ENCODE measurements around the gene SLC25A47.
"Not testable (repeated sequence)": the region's sequence is repeated elsewhere in the genome, so short reads cannot be mapped to it uniquely, and the experiment has no call there.

SLC25A47 gene, protein sequence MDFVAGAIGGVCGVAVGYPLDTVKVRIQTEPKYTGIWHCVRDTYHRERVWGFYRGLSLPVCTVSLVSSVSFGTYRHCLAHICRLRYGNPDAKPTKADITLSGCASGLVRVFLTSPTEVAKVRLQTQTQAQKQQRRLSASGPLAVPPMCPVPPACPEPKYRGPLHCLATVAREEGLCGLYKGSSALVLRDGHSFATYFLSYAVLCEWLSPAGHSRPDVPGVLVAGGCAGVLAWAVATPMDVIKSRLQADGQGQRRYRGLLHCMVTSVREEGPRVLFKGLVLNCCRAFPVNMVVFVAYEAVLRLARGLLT

DNA sequence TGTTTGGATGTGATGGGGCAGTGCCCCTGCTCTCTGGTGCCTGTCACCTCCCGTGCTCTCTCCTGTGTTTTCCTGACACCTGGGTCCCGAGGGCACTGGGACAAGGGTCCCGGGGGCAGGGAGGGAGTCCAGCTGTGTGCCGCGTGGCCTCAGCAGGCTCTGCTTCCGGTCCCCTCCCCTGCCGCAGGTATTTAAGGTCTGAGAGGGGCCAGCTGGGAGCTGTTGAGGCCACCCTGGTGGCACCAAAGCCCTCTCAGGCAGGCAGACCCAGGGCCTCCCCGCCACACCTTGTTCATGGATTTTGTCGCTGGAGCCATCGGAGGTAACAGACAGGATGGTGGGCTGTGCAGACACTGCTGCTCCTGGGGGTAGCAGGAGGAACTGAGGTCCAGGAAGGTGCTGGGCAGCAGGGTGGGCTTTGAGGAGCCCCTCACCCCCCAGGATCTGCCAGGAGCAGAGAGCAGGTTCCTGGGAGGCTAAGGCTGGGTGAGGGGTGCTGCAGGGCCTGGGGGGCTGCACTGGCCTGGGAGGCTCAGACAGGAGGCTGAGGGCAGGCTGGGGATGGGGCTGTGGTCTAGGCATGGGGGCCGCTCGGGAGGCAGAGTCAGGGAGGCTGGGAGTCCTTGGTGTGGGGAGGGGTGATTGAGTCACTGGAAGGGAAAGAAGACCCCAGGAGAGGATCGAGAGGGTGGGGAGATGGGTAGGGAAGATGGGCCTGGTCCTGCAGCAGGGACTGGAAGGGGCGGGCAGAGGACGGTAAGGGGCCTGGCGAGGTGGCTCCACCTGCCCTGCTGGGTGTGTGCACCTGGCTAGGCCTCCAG is at the start of gene SLC25A47:
SLC25A47 (plus strand) TSS at position 219 of the 821 bp plus-strand sequence; CDS start at position 295, 76 bp downstream.
- no peak for DNase-seq

DNA sequence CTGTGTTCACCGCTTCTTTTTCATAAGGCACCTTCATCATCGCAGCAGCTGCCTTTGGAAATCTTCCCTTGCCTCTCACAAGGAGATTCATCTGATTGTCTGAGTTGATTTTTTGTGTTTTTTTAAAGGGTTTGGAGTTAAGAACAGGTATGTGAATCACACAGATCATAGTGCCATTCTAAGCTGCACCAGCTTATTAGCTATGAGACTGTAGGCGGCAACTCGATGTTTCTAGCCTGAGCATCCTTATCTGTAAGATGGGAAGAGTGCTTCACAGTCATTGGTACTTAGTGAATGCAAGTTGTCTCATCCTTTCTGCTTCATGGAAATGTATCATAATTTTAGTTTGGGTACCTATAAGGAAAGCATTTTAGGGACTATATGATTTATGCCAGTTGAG is 48.9 kb upstream of the SLC25A47 start:
- no peak for DNase-seq

DNA sequence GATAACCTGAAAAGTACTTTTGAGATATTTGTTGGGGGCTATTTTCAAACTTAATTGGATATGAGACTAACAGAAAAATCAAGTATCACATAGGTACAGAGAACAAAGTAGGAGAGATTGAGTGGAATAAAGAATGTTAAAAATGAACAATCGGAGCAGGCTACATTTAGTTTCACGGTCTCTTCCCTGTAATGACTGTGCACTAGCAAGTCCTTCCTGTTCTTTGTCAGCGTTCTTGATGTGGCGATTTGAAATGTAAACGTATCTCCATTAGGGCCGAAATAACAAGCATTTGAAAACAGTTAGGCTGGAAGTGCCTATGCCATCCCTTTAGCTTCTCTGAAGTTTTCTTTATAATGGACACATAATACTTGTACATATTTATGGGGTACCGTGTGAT is 47.9 kb upstream of the SLC25A47 start:
- no peak for DNase-seq

DNA sequence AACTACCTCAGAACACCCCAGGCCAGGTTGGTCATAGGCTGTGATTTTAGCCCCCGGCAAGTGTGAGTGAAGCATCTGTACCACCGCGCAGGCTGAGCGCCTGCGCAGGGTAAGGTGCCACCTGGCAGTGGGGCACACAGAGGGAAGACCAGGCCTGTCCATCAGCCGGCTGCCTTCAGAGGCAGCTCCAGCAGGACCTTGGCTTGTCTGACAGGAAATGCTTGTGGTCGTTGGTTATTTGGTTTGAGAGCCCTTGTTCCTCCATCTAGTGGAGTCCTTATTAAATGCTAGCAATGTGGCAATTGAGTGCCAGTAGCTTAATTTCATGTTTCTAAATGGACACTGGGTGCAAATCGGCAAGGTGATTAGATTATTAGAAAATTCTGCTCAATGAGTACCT is 44.4 kb upstream of the SLC25A47 start:
- no peak for DNase-seq

DNA sequence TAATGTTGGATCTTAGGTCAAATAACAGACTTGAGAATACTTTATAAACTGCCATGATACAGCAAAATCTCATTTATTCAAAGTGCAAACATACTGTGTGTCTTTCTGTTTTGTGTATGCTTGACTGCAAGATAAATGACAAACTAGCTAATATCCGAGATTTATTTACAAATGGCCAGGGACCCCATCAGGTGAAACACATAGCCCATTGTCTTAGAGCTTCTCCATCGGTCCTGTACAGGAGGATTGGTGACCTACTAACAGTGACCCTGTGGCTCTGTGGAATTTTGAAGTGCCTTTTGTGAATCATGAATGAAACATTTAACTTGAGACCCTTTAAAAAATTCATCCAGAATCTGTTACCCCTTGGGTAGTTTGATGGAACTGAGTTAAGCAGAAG is 44.0 kb upstream of the SLC25A47 start:
- no peak for DNase-seq

DNA sequence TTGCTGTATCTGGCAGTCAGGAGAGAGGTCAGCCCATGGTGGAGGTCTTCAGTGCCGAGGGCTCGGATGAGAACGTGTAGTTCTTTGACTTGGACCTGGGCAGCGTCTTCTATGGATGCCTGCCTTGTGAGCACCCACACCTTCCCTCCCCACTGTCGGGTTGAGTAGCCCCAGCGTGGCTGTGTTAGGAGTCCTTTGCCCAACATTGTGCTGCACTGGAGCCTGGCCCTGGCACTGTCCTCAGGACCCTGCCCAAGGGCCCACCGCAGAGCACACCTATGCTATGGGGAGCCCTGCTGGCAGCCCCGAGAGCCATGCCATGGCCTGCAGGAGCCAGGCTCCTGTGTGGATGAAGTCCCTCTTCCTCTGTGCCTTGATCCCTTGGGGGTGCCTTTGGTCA is 43.6 kb upstream of the SLC25A47 start:
- DNase-seq = no peak

DNA sequence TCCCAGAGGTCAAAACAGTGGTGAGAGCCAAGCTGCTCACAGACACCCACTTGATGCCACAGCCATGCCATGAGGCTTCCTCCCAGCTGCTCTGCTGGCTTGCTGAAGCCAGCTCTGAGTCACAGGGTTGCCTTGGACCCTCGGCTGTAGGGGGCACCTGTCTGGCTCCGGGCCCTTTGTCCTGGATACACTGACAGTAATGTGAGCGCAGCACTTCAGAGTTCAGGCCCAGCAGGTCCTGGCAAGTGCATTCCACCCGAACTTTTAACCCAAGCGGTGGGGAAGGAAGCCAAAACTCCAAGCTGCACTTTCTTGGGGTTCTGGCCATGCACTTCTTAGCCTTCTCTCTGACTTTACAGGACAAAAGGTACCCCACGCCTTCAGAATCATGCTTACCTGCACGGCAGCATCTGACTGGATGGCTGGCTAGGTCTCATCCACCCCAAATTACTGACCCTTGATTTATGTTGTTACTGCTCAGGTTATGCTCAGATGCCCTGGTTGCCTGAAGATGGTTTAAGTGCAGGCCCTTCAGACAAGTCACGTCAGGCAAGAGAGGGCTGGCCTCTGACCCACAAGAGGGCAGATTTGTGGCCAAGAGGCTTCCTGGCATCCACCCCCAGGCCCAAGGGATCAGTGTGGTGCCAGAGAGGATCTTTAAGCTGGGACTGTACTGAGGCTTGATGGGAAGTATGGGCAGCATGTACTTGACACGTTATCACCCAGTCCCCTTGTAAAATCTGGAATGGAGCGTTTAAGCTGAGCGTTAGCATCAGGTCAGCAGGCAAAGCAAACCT is 41.7 kb upstream of the SLC25A47 start:
- DNase-seq = no peak

DNA sequence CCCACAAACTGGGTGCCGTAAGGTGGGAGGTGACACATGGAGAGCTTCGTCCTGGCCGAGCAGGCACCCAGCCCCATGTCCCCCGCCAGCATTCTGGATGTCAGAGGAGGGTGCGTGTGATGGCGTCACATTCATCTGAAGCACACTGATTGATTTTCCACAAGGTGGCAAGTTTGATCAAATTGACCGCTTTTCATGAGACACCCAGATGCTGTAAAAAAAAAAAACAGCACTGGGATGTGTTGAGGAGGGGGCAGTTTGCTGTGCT is 41.1 kb upstream of the SLC25A47 start:
- DNase-seq = no peak

DNA sequence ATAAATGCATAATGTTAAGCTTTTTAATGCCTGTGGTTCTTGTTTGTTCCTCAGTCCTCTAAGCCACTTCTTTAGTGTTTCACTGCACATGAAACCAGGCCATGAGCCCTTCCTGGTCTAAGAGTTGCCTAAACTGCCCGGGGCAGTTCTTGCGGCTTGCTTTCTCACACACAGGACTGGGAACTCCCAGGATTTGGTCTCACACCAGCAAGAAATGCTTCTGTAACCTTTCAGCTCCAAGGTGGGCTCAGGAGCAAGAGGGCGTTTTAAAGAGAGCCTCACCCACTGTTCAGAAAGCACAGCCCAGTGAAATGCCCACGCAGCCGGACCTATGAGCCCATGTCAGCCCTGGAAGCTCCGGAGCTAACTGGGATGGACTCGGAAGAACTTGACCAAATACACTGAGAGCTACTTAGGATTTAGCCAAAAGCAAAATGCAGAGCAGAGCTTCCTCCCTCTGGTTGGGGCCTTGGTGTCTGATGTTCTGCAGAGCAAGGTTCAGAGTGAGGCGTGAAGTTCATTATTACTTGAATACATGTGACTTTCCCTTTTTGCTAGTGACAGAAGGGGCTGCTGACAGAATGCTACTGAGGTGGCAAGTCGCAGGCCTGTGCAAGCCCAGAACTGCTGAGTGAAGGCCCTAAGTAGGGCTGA is 40.2 kb upstream of the SLC25A47 start:
- no peak for DNase-seq

DNA sequence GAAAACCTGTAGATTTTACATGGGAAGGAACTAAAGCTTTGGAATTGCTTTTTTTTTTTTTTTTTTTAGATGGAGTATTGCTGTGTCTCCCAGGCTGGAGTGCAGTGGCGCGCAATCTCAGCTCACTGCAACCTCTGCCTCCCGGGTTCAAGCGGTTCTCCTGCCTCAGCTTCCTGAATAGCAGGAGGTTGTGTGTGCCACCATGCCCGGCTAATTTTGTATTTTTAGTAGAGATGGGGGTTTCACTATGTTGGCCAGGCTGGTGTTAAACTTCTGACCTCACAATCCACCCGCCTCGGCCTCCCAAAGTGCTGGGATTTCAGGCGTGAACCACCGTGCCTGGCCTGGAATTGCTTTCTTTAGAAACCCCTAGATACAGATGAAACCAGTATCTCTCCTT is 39.7 kb upstream of the SLC25A47 start:
- not testable (repeated sequence) for DNase-seq

DNA sequence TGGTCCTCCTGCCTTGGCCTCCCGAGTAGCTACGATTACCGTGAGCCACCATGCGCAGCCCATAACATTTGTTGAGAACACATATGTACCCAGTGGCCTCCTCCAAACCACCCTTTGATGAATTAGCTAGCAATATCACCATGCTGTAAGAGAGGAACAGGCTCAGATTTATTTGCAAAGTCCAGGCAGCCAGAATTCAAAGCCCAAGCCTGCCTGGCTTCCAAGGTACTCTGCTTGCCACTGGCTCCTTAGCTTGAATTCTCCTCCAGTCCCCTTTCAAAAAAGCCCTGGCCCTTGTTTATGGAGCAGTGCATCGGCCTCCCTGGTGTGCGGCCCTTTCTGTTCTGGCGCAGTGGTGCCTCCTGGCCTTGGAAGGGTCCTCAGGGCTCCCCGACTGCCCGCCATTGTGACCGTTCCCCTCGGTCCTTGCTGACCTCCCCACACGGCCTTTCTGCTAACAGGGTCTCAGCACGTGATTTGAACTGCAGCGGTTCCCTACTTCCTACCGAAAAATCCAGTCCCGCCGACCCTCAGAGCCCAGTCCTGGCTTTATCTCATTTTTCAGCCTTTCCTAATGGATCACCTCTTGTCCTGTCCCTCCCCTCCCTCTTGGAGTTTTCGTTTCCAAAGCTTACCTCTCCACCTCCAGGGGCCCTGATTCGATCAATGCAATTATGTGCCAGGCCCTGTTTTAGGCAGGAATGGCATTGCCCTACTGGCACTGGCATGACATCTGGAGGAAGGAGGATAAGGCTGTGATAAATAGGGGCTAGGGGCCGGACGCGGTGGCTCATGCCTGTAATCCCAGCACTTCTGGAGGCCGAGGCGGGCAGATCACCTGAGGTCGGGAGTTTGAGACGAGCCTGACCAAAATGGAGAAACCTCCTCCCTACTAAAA is 38.9 kb upstream of the SLC25A47 start:
- DNase-seq = no peak

DNA sequence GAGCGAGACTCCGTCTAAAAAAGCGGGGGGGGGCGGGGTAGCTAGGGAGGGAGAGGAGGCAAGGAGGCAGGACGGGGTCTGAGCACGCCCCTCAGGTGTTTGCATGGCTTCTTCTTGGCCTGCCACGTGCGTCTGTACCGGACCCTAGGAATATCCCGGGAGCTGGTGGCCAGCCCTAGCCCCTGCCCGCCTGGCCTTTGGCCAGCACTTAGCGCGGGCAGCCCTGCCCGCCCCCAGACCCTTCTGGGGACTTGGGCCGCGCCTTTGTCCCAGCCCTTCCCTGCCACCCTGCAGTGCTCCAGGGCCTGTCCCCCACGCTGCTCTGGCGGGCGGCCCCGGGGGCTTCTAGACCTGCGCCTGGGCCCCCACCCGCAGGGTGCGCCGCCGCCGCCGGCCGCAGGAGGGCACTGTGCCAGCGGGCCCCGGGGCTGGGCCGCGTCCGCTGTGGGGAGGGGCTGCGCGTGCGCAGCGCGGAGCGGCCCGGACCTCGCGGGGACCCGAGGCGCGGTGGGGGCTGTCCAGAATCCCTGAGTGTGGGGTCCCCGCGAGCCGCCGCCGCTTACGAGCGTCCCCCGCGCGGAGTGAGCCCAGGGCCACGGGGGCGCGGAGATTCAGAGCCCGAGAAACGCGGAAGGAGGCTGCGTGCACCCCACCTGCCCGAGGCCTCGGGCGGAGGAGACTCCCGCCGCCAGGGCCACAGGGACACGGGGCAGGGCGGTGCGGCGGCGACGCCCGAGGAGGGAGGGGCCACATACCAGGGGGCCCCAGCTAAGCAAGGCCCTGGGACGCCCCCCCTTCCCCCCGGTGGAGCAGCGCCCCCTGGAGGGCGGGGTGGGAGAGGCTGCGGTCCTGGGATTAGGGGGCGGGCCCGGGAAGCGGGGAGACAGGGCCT is 37.9 kb upstream of the SLC25A47 start:
- no peak for DNase-seq

DNA sequence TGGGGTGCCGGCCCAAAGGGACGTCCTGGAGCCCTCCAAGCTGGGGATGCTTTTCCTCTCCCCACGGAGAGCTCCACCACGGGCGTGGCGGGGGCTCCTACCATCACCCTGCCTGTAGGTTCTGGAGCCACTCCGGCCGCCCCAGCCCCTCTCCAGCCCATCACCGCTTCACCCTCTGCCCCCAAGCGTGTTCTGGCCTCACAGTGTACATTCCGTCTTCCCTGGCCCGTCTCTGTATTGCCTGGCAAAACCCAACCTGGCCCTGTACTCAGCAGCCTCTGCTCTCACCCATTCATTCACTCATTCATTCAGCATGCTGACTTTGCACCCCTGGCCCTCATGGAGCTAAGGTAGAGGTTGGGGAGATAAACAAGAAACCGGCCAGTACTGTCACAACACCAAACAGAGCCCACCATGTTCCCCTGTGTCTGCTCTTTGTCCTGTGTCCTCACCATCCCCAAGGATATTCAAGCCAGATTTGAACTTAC is 37.2 kb upstream of the SLC25A47 start:
- no peak for DNase-seq

DNA sequence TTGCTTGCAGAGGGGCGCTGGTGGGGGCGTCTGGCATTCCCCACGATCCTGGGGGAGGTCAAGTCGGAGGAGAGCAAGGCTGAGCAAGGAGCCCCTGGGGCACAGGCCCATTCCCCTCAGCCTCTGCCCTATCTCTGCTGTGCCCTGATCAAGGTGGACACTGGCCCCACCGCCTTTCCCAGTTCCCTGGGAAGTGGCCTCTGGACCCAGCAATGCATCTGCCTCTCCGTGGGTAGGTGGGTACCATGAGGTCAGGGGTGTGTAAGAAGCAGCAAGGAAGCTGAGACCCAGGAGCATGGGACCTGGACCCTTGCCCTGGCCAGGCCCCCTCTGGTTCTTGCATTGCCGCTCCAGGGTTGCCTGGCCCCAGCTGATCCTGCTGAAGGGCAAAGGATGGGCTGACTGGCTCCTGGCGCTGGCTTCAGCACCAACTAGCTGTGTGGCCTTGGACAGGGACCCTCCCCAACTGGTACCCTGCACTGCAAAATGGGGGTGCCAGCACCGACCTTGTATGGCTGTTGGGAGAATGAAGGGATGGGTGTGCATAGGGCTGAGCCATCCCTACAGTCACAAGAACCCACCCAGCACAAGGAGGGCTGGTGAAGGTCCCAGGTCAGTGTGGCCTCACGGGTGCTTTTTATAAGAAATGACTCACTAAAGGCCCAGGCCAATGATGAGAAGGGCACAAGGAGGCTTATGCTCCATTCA is 36.5 kb upstream of the SLC25A47 start:
- DNase-seq = no peak

DNA sequence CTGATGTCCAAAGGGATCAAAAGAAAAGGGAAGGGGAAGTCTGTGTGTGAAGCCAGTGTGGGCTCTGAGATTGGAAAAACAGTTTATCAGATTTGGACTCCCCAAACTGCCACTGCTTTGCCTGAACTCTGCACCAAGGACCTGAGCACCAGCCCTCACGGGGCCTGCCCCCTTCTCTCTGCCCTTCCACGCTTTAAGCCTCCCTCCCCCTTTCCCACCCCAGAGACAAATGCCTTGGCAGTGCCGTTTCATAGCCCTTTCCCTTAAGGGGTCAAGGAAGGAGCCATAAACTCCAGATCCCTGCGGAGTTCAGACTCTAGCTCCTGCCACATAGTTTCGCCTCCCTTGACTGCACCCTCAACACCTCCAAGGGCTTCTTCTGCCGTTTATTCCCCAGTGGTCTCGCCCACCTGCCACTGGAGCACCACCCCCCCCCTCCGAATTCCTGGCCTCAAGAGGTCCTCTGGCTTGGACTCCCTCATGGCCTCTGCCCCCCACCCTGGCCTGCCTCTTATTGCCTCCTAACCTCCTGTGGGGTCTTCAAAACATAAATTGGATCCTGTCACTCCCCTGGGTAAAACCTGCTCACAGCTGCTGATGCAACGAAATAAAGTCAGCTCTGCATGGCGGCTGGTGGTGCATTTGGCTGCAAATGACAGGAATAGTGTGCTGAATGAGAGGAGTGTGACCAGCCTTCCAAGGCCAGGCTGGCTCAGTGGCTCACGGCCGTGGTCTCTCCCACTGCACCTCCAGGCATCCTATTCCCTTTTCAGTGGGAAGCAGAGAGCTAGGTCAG is 35.7 kb upstream of the SLC25A47 start:
- DNase-seq = no peak

DNA sequence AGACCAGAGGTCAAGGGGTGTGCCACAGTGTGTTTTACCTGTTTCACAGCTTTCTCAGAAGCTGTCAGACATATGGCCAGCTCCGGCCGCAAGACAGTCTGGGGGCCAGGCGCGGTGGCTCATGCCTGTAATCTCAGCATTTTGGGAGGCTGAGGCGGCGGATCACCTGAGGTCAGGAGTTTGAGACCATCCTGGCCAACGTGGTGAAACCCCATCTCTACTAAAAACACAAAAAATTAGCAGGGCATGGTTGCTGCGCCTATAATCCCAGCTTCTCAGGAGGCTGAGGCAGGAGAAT is 35.2 kb upstream of the SLC25A47 start:
- DNase-seq = not testable (repeated sequence)

DNA sequence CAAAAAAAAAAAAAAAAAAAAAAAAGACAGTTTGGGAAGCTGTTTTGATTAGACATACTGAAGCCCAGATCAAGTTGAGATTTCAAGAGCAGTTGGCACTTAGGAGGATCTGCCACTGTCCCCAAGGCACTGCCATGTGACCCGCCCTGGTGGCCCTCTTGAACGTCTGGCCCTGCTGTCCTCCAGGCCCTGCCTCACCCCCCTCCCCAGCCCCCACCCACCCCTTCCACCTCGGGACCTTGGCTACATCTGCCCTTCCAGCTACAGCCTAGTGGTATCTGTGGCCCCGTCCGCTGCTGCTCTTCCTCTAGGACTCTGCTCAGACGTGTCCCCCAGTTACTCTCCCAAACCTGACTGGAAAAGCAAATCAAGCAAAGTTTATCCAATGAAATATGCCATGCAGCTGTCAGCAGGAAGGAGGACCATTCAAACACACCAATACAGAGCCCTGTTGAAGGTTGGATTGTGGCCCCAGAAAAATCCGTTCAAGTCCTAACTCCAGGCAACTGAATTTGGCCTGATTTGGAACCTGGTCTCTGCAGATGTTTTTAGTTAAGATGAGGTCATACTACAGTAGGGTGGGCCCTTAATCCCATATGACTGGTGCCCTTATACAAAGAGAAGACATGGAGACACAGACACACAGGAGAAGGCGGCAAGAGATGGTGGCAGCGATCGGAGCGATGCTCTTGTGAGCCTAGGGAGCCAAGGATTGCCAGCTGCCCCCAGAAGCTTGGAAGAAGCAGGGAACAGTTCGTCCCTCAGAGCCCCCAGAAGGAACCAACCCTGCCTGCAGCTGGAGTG is 34.6 kb upstream of the SLC25A47 start:
- no peak for DNase-seq

DNA sequence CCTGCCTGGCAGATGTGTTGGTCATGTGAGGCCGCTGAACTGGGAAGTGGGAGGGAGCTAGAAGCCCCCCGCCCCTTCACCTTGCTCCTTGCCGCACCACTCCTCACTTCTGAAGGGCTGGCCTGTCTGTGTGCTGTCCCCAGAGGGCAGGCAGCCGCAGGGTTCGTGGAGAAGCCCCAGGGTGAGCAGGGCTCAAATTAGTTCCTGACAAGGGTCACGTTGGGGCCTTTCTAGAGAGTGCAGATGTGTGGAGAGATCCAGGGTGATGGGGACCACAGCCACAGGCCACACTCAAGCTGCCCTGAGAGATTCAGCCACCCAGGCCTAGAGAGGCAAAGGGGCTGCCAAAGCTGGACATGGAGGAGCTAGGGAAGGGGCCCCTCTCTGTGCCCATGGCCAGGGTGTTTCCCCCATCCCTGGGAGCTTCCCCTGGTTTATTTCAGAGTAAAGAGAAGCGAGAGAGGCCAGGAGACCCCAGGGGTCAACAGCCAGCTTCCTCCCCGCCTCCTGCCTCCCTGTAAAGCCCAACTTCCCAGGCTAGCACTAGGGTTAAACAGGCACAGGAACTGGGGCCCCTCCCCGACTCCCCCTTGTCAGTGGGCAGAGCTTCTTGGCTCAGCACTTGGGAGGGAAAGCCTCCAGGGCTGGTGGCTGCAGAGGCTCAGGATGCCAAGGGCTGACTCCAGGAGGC is 33.1 kb upstream of the SLC25A47 start:
- no peak for DNase-seq

Measured in NCI-H2081 treated with DMSO at 0.1 percent for 48 hours (cell line).